H1 (cell line): Measurements from ENCODE around the gene FGD6. TPM values are rescaled to one million over a fixed set of nuclear protein-coding genes. Genes with fewer than 3 reads are reported as not detected.

ENCODE experiments used
- CTCF ChIA-PET: fragments of 300-600 bp; sonication (Branson Sonifier 250); formaldehyde crosslinking; loops from one replicate; lab custom pipeline; 2021; ENCODE audit not compliant: partially characterized antibody; lab: Charles Lee
- POLR2A ChIA-PET: fragments of 300-600 bp; sonication (Branson Sonifier 250); formaldehyde crosslinking; loops from one replicate; lab custom pipeline; 2021; ENCODE audit warnings: inconsistent platforms; ENCODE audit not compliant: partially characterized antibody; lab: Charles Lee
- DNase-seq, 2 experiments: peaks; one replicate each; pipeline versions ENCODE4 v3.0.0 to v3.0.0-alpha.2; 2010 to 2022; ENCODE audit warnings: low spot score in 2 of 2, low read depth in 1 of 2, mixed read lengths in 1 of 2
- FAIRE-seq: peaks from 2 replicates; lab custom pipeline; 2011; peaks lifted over from hg19 to GRCh38; lab: Jason Lieb, UNC
- H2AFZ ChIP-seq: 2 replicates; pipeline ENCODE4 v1.8.1; 2012; ENCODE audit warnings: low read length, inconsistent platforms
- H2AK5ac ChIP-seq: 2 replicates; pipeline ENCODE4 v1.6.1; 2013; ENCODE audit warnings: low read depth, low read length
- H2BK120ac ChIP-seq: replicated peaks from 2 replicates; pipeline ENCODE3; 2013; ENCODE audit warnings: low read depth, low read length, inconsistent platforms
- H2BK12ac ChIP-seq: 2 replicates; pipeline ENCODE4 v1.6.1; 2013; ENCODE audit warnings: low read depth, low read length
- H2BK15ac ChIP-seq: 2 replicates; pipeline ENCODE4 v1.6.1; 2013; ENCODE audit warnings: low read length
- H2BK20ac ChIP-seq: 2 replicates; pipeline ENCODE4 v1.6.1; 2013; ENCODE audit warnings: low read length
- H2BK5ac ChIP-seq: 2 replicates; pipeline ENCODE4 v1.6.1; 2013; ENCODE audit warnings: low read depth, low read length
- H3K14ac ChIP-seq: 2 replicates; pipeline ENCODE4 v1.6.1; 2013; ENCODE audit warnings: inconsistent platforms; ENCODE audit not compliant: insufficient read length
- H3K18ac ChIP-seq: 2 replicates; pipeline ENCODE4 v1.6.1; 2013; ENCODE audit warnings: low read length; ENCODE audit errors: extremely low read depth
- H3K23ac ChIP-seq: 2 replicates; pipeline ENCODE4 v1.6.1; 2013; ENCODE audit warnings: inconsistent platforms; ENCODE audit not compliant: insufficient read length
- H3K23me2 ChIP-seq: 2 replicates; pipeline ENCODE4 v1.6.1; 2013; ENCODE audit warnings: low read depth, low read length
- H3K27ac ChIP-seq: 2 replicates; pipeline ENCODE4 v1.6.1; 2011; ENCODE audit warnings: low read depth, low read length, inconsistent platforms
- H3K27me3 ChIP-seq, 4 experiments: replicated peaks in 1 of 4; 1 replicate in 1 of 4; 2 replicates in 3 of 4; pipeline versions ENCODE4 v1.6.1 to v1.8.1; 2011 to 2013; ENCODE audit warnings: low read length in 3 of 4, mild to moderate bottlenecking in 3 of 4, inconsistent platforms in 2 of 4, mixed read lengths in 2 of 4, moderate library complexity in 1 of 4; ENCODE audit not compliant: control insufficient read depth in 3 of 4, insufficient read depth in 3 of 4; ENCODE audit errors: extremely low read depth in 1 of 4
- H3K36me3 ChIP-seq, 4 experiments: 2 replicates each; pipeline versions ENCODE4 v1.6.1 to v1.8.1; 2011 to 2013; ENCODE audit warnings: mild to moderate bottlenecking in 4 of 4, low read length in 3 of 4, moderate library complexity in 2 of 4, control low read depth in 1 of 4, inconsistent platforms in 1 of 4; ENCODE audit not compliant: insufficient read depth in 4 of 4, control insufficient read depth in 2 of 4
- H3K4ac ChIP-seq: replicated peaks from 2 replicates; pipeline ENCODE3; 2013; ENCODE audit warnings: low read length, low read depth, mixed read lengths, inconsistent platforms; ENCODE audit not compliant: insufficient read length
- H3K4me1 ChIP-seq, 4 experiments: replicated peaks in 1 of 4; 1 replicate in 1 of 4; 2 replicates in 3 of 4; pipeline versions ENCODE4 v1.6.1 to v1.8.1; 2011 to 2013; ENCODE audit warnings: low read length in 3 of 4, inconsistent platforms in 2 of 4, mixed read lengths in 1 of 4; ENCODE audit not compliant: insufficient read depth in 4 of 4, control insufficient read depth in 3 of 4
- H3K4me2 ChIP-seq, 2 experiments: 2 replicates each; pipeline versions ENCODE4 v1.6.1 to v1.8.1; 2011 to 2013; ENCODE audit warnings: low read depth in 2 of 2, low read length in 2 of 2, control low read depth in 1 of 2, inconsistent platforms in 1 of 2, mild to moderate bottlenecking in 1 of 2; ENCODE audit not compliant: insufficient read depth in 1 of 2
- H3K4me3 ChIP-seq, 4 experiments: fragments of 200-600, 300-600 bp in 1 of 4; sonication (generic), shearing (Covaris generic), sonication (Bioruptor Twin) in 1 of 4; 2 replicates each; pipeline versions ENCODE4 v1.5.1 to v1.8.1; 2011 to 2016; ENCODE audit warnings: low read length in 4 of 4, low read depth in 3 of 4, control low read depth in 2 of 4, inconsistent platforms in 2 of 4, mild to moderate bottlenecking in 2 of 4, mixed read lengths in 1 of 4, moderate library complexity in 1 of 4; ENCODE audit not compliant: insufficient read depth in 2 of 4; ENCODE audit errors: extremely low read depth in 1 of 4
- H3K56ac ChIP-seq: replicated peaks from 2 replicates; pipeline ENCODE3; 2013; ENCODE audit warnings: low read depth, mild to moderate bottlenecking, mixed read lengths, low read length, inconsistent platforms; ENCODE audit not compliant: insufficient read length
- H3K79me1 ChIP-seq: 2 replicates; pipeline ENCODE4 v1.6.1; 2013; ENCODE audit warnings: low read depth, low read length, control low read depth
- H3K79me2 ChIP-seq, 2 experiments: 2 replicates each; pipeline versions ENCODE4 v1.6.1 to v1.8.1; 2012 to 2013; ENCODE audit warnings: low read length in 2 of 2, mild to moderate bottlenecking in 2 of 2, inconsistent platforms in 1 of 2; ENCODE audit not compliant: insufficient read depth in 2 of 2, control insufficient read depth in 1 of 2
- H3K9ac ChIP-seq, 4 experiments: replicated peaks in 1 of 4; 1 replicate in 1 of 4; 2 replicates in 3 of 4; pipeline versions ENCODE4 v1.6.1 to v1.8.1; 2011 to 2013; ENCODE audit warnings: low read depth in 3 of 4, low read length in 3 of 4, control low read depth in 2 of 4, mild to moderate bottlenecking in 2 of 4, moderate library complexity in 2 of 4, inconsistent platforms in 1 of 4; ENCODE audit errors: extremely low read depth in 1 of 4
- H3K9me3 ChIP-seq, 2 experiments: 2 replicates each; pipeline versions ENCODE4 v1.6.1 to v1.8.1; 2012 to 2013; ENCODE audit warnings: mild to moderate bottlenecking in 2 of 2, moderate library complexity in 2 of 2, control low read depth in 1 of 2, inconsistent platforms in 1 of 2, low read depth in 1 of 2, low read length in 1 of 2, mixed read lengths in 1 of 2; ENCODE audit not compliant: insufficient read depth in 2 of 2
- H4K20me1 ChIP-seq, 2 experiments: replicated peaks in 1 of 2; 2 replicates each; pipeline versions ENCODE3 to v1.8.1; 2011 to 2013; ENCODE audit warnings: inconsistent platforms in 2 of 2, low read length in 2 of 2, mild to moderate bottlenecking in 1 of 2; ENCODE audit not compliant: insufficient read depth in 2 of 2, control insufficient read depth in 1 of 2
- H4K5ac ChIP-seq: 2 replicates; pipeline ENCODE4 v1.6.1; 2013; ENCODE audit warnings: low read length, low read depth, mixed read lengths, inconsistent platforms; ENCODE audit not compliant: insufficient read length
- H4K8ac ChIP-seq: 2 replicates; pipeline ENCODE4 v1.8.0; 2013; ENCODE audit warnings: mild to moderate bottlenecking, moderate library complexity, low read length, inconsistent platforms; ENCODE audit not compliant: insufficient read depth; ENCODE audit errors: extremely low read depth
- H4K91ac ChIP-seq: replicated peaks from 2 replicates; pipeline ENCODE3; 2013; ENCODE audit warnings: low read length, mixed read lengths, inconsistent platforms; ENCODE audit not compliant: insufficient read length
- ASH2L ChIP-seq: fragments of 200-600, 300-600 bp; sonication (generic); IDR thresholded peaks from one replicate; pipeline ENCODE4 v1.7.1; 2017; ENCODE audit warnings: low read length
- CBX5 ChIP-seq: fragments of 300-800, 300-1000 bp; sonication (generic); IDR thresholded peaks from 2 replicates; pipeline ENCODE4 v1.7.1; 2016; ENCODE audit warnings: antibody characterized with exemption, low read length, low read depth
- EZH2 ChIP-seq: fragments of 200-600 bp; sonication (generic); IDR thresholded peaks from 2 replicates; pipeline ENCODE4 v1.7.1; 2012; ENCODE audit warnings: low read depth, mild to moderate bottlenecking, moderate library complexity, low read length, inconsistent platforms; ENCODE audit not compliant: severe bottlenecking
- RBBP5 ChIP-seq: IDR thresholded peaks from 2 replicates; pipeline ENCODE4 v1.7.1; 2012; ENCODE audit warnings: low read depth, mild to moderate bottlenecking, inconsistent platforms, low read length, moderate library complexity, borderline replicate concordance
- RXRA ChIP-seq: IDR thresholded peaks from 2 replicates; pipeline ENCODE4 v1.6.1; 2011; ENCODE audit warnings: low read depth, mild to moderate bottlenecking, low read length, moderate library complexity; ENCODE audit not compliant: insufficient read depth
- SIN3A ChIP-seq, 2 experiments: IDR thresholded peaks in 1 of 2; conservative IDR thresholded peaks in 1 of 2; 2 replicates each; pipeline ENCODE4 v1.6.1; 2011 to 2012; ENCODE audit warnings: low read length in 2 of 2, improper control_type of control experiment in 1 of 2, low read depth in 1 of 2, mild to moderate bottlenecking in 1 of 2
- USF2 ChIP-seq: IDR thresholded peaks from 2 replicates; pipeline ENCODE4 v1.6.1; 2011; ENCODE audit warnings: low read length, improper control_type of control experiment
- YY1 ChIP-seq: IDR thresholded peaks from 2 replicates; pipeline ENCODE4 v1.6.1; 2011; ENCODE audit warnings: low read depth, mild to moderate bottlenecking, low read length
- WGBS, 2 experiments: shearing (Covaris generic) in 1 of 2; methylation state at CpG; one replicate each; pipeline versions ENCODE4 v1.1.6 to v1.1.7; 2013 to 2015; ENCODE audit warnings: low lambda C conversion rate in 2 of 2, mixed read lengths in 2 of 2, inconsistent platforms in 1 of 2, low coverage in 1 of 2, missing lambda C conversion rate in 1 of 2; ENCODE audit not compliant: insufficient replicate concordance in 2 of 2, insufficient coverage in 1 of 2, insufficient read length in 1 of 2; ENCODE audit errors: extremely low coverage in 1 of 2, missing lambda C conversion rate in 1 of 2; 5-methylcytosine and 5-hydroxymethylcytosine counted together
- polyA plus RNA-seq, 7 experiments: library from polyadenylated mRNA; depleted of rRNA in 3 of 7; stranded (reverse) in 5 of 7; unstranded in 2 of 7; fragments of >200 nt in 5 of 7; fragments of 200-250 nt in 2 of 7; gene quantifications; 1 replicate in 5 of 7; 2 replicates in 1 of 7; 4 replicates in 1 of 7; pipeline versions ENCODE4 v1.2.1 to v1.2.3, GENCODE V29; 2011 to 2013; ENCODE audit warnings: missing spikeins in 2 of 7, mixed read lengths in 2 of 7
- total RNA-seq: library from RNA; stranded (reverse); fragmentation: NEBNext Ultra II Directional; extraction: Animal tissue kit (Norgen Biotek cat#: 25700); gene quantifications from 2 replicates; pipeline ENCODE4 v1.2.1, GENCODE V29; 2021

Gene FGD6
- total and polyA plus RNA-seq, 2 of the 8 experiments (the other 6 are each of a cell fraction or from before 2014, with no cell fraction given): 12.2 to 24.3 TPM

GRCh38 chr12:95136598-95136997 lies 80.7 kb downstream of the FGD6 start:
- H3K14ac ChIP-seq: no peak overlapping the region
- H3K23me2 ChIP-seq: no peaks in the 10 kb centered on the region
- H3K18ac ChIP-seq: no peak overlapping the region
- H2AK5ac ChIP-seq: no peak overlapping the region
- H3K79me1 ChIP-seq: no peaks in the 10 kb centered on the region
- H3K9ac ChIP-seq: no peak overlapping the region
- no peak overlapping the region for H2AFZ ChIP-seq
- ChIA-PET POLR2A (no interaction called here), CTCF (interaction anchor here (0.6 to 1.4 kb wide), 2 partner anchors 19 to 96 kb away, joined by 3 to 5 read pairs; no protein-coding TSS in a partner anchor)
- DNase-seq: no peak
- H3K56ac ChIP-seq: no peak overlapping the region
- no peak overlapping the region for H4K5ac ChIP-seq
- no peak overlapping the region for H3K27ac ChIP-seq
- FAIRE-seq: no peak
- no peak overlapping the region for H2BK120ac ChIP-seq
- no peak overlapping the region for H2BK15ac ChIP-seq
- H3K4me2 ChIP-seq: no peak overlapping the region
- H3K79me2 ChIP-seq: no peaks in the 10 kb centered on the region
- no peak overlapping the region for H3K4ac ChIP-seq
- H4K8ac ChIP-seq: no peak overlapping the region
- no peaks in the 10 kb centered on the region for H3K27me3 ChIP-seq
- no peak overlapping the region for H4K91ac ChIP-seq
- H4K20me1 ChIP-seq: no peaks in the 10 kb centered on the region
- no peaks in the 10 kb centered on the region for H3K4me1 ChIP-seq
- no peak overlapping the region for H2BK12ac ChIP-seq
- whole genome bisulfite sequencing, 2 experiments: 80% methylated on average over 1 of the region's 1 CpG; no CpG with 5 or more reads in 1 of the 2 experiments
- H3K36me3 ChIP-seq: peaks cover 3 to 33% (median 19%) of the 10 kb centered on the region in 4 experiments; a peak in 6 of 8 replicates
- H3K23ac ChIP-seq: no peak overlapping the region
- H2BK20ac ChIP-seq: no peak overlapping the region
- H3K4me3 ChIP-seq: no peak overlapping the region
- no peaks in the 10 kb centered on the region for H3K9me3 ChIP-seq
- no peak overlapping the region for H2BK5ac ChIP-seq
- TF ChIP-seq CBX5 (no peak), YY1 (no peak), EZH2 (no peak), USF2 (no peak), ASH2L (no peak), SIN3A (conservative IDR thresholded peaks at IDR 0.05 in 1 of 2, IDR thresholded peaks at IDR 0.05 in 1 of 2; ENCODE audit: low read depth in 1 of 2, low read length in 2 of 2) (no peak), RXRA (no peak), RBBP5 (no peak)
